Transverse colon (tissue), 4 donors: ENCODE data around the gene SEMA3E. TPM values are rescaled to one million over a fixed set of nuclear protein-coding genes. Genes with fewer than 3 reads are reported as not detected.

Source experiments
- DNase-seq: peaks from one replicate; pipeline ENCODE4 v3.0.0-alpha.2; 2019
- H3K27ac ChIP-seq, 4 donors: fragments of 200-600 bp; sonication (generic); 2 replicates each; pipeline ENCODE4 v1.5.1; 2016 to 2018; ENCODE audit warnings: inconsistent platforms in 4 of 4
- H3K27me3 ChIP-seq: fragments of 200-600 bp; sonication (generic); 2 replicates; pipeline ENCODE4 v1.5.1; 2017; ENCODE audit warnings: inconsistent platforms
- H3K36me3 ChIP-seq, 4 donors: fragments of 200-600 bp; sonication (generic); 2 replicates each; pipeline ENCODE4 v1.5.1; 2017 to 2019; ENCODE audit warnings: inconsistent platforms in 4 of 4
- H3K4me1 ChIP-seq, 4 donors: fragments of 200-600 bp; sonication (generic); 2 replicates each; pipeline ENCODE4 v1.5.1; 2017 to 2020; ENCODE audit warnings: inconsistent platforms in 4 of 4
- H3K4me3 ChIP-seq, 4 donors: fragments of 200-600 bp; sonication (generic); 1 replicate in 1 of 4; 2 replicates in 3 of 4; pipeline versions ENCODE4 v1.5.1 to v1.6.1; 2017 to 2019; ENCODE audit warnings: inconsistent platforms in 4 of 4
- H3K9me3 ChIP-seq, 2 donors: fragments of 200-600 bp; sonication (generic); 2 replicates each; pipeline ENCODE4 v1.5.1; 2017 to 2019; ENCODE audit warnings: inconsistent platforms in 2 of 2
- CTCF ChIP-seq, 5 experiments: fragments of 200-600 bp in 3 of 5; fragments of 450-650 bp in 2 of 5; sonication (generic) in 3 of 5; IDR thresholded peaks; 1 replicate in 2 of 5; 2 replicates in 3 of 5; pipeline ENCODE4 v1.5.1; 2016 to 2017; ENCODE audit warnings: antibody characterized with exemption in 5 of 5, inconsistent platforms in 3 of 5, mild to moderate bottlenecking in 2 of 5, moderate library complexity in 1 of 5
- EP300 ChIP-seq: sonication (generic); formaldehyde crosslinking; IDR thresholded peaks from one replicate; pipeline ENCODE4 v1.6.1; 2017; ENCODE audit warnings: antibody characterized with exemption, low read depth
- POLR2A ChIP-seq: fragments of 450-650 bp; IDR thresholded peaks from one replicate; pipeline ENCODE4 v1.6.1; 2016; ENCODE audit warnings: antibody characterized with exemption, mild to moderate bottlenecking, moderate library complexity
- POLR2AphosphoS5 ChIP-seq, 3 donors: sonication (generic); formaldehyde crosslinking; IDR thresholded peaks; one replicate each; pipeline ENCODE4 v1.6.1; 2016; ENCODE audit warnings: antibody characterized with exemption in 3 of 3
- WGBS, 2 donors: methylation state at CpG; one replicate each; pipeline ENCODE4 v1.1.5; 2018; ENCODE audit warnings: low coverage in 1 of 2; 5-methylcytosine and 5-hydroxymethylcytosine counted together
- in situ Hi-C, 4 donors: fragments of 200-750 bp; cut with MboI; loops; one replicate each; pipeline versions ENCODE4 v1.15.0 to v1.15.1; 2017; ENCODE audit warnings: low sequenced_read_pairs in 3 of 4, low pct_ligation_motif_present in 1 of 4, low pct_unique_long_range_greater_than_20kb in 1 of 4
- intact Hi-C: fragments of 100-400 bp; cut with DNase I; formaldehyde crosslinking; loops from one replicate; pipeline ENCODE4 v1.15.1; 2023; ENCODE audit warnings: low total_unique reads
- total RNA-seq, 4 donors: library from RNA; depleted of rRNA; stranded (reverse); fragments of >200 nt; gene quantifications; one replicate each; pipeline ENCODE4 v1.1.0, GENCODE V29; 2016

Gene SEMA3E
- total RNA-seq, 4 donors from 2014 or later: 0.95 to 3.8 (median 1.4) TPM; not detected in 1

GRCh38 chr7:83524277-83525075 lies 124.5 kb downstream of the SEMA3E start:
- TF ChIP-seq CTCF (IDR thresholded peaks at IDR 0.05): no peak
- TF ChIP-seq EP300: no peak
- WGBS, 2 donors: 77 to 81% methylated on average over 4 of the region's 4 CpGs
- H3K27me3 ChIP-seq: no peaks in the 10 kb centered on the region

GRCh38 chr7:83520726-83521125 lies 128.2 kb downstream of the SEMA3E start:
- intact Hi-C loops (no loop called here), in situ Hi-C loops (no loop called here)
- Histone ChIP-seq H3K27ac (no peak overlapping the region), H3K4me1 (no peaks in the 10 kb centered on the region), H3K36me3 (no peaks in the 10 kb centered on the region), H3K27me3 (no peaks in the 10 kb centered on the region), H3K4me3 (no peak overlapping the region), H3K9me3 (no peaks in the 10 kb centered on the region)
- DNase-seq: no peak
- WGBS, 2 donors: 17 to 22% methylated on average over 2 of the region's 2 CpGs
- TF ChIP-seq POLR2A (no peak), CTCF (IDR thresholded peaks at IDR 0.05) (no peak)

More at GRCh38 chr7:83524277-83525075, 124.5 kb downstream of the SEMA3E start:
- intact Hi-C loops: no loop called here
- H3K4me3 ChIP-seq: no peak overlapping the region
- no peaks in the 10 kb centered on the region for H3K36me3 ChIP-seq
- DNase-seq: no peak
- no peak overlapping the region for H3K27ac ChIP-seq
- no peaks in the 10 kb centered on the region for H3K4me1 ChIP-seq
- no peaks in the 10 kb centered on the region for H3K9me3 ChIP-seq
- in situ Hi-C loops: no loop called here

- in situ Hi-C loops: no loop called here
Measured at GRCh38 chr7:83519240-83519639, 129.7 kb downstream of the SEMA3E start.

GRCh38 chr7:83517035-83517700 lies 131.8 kb downstream of the SEMA3E start:
- no peaks in the 10 kb centered on the region for H3K9me3 ChIP-seq
- in situ Hi-C loops: no loop called here
- no peak overlapping the region for H3K4me3 ChIP-seq
- no peak for DNase-seq
- TF ChIP-seq POLR2A (no peak), POLR2AphosphoS5 (IDR thresholded peaks at IDR 0.05) (no peak), EP300 (no peak), CTCF (IDR thresholded peaks at IDR 0.05) (no peak)
- WGBS, 2 donors: 50 to 60% methylated on average over 2 to 3 of the region's 3 CpGs
- H3K36me3 ChIP-seq: no peaks in the 10 kb centered on the region
- no peak overlapping the region for H3K27ac ChIP-seq
- intact Hi-C loops: no loop called here
- no peaks in the 10 kb centered on the region for H3K27me3 ChIP-seq
- no peaks in the 10 kb centered on the region for H3K4me1 ChIP-seq

More at GRCh38 chr7:83519240-83519639, 129.7 kb downstream of the SEMA3E start:
- intact Hi-C loops: no loop called here
- H3K4me3 ChIP-seq: no peak overlapping the region
- H3K9me3 ChIP-seq: no peaks in the 10 kb centered on the region
- 82 to 89% methylated on average over 2 of the region's 2 CpGs for WGBS, 2 donors
- DNase-seq: no peak
- H3K4me1 ChIP-seq: no peaks in the 10 kb centered on the region
- H3K36me3 ChIP-seq: no peaks in the 10 kb centered on the region
- no peaks in the 10 kb centered on the region for H3K27me3 ChIP-seq
- TF ChIP-seq POLR2AphosphoS5 (IDR thresholded peaks at IDR 0.05): no peak
- no peak for TF ChIP-seq CTCF (IDR thresholded peaks at IDR 0.05)
- TF ChIP-seq POLR2A: no peak
- TF ChIP-seq EP300: no peak
- no peak overlapping the region for H3K27ac ChIP-seq
